HUDEP-2 (cell line): Measurements from ENCODE around the gene ZNF697.
A peak's percentile ranks its signal among the peaks of the same experiment; 100 is the strongest.
"Not testable (repeated sequence)": the region's sequence is repeated elsewhere in the genome, so short reads cannot be mapped to it uniquely, and the experiment has no call there.

Experiments
- DNase-seq, 76 experiments: peaks; one replicate each; lab custom pipeline; 2025; ENCODE audit not compliant: unreplicated experiment in 76 of 76; lab: John Stamatoyannopoulos, UW

The ZNF697 gene

DNA sequence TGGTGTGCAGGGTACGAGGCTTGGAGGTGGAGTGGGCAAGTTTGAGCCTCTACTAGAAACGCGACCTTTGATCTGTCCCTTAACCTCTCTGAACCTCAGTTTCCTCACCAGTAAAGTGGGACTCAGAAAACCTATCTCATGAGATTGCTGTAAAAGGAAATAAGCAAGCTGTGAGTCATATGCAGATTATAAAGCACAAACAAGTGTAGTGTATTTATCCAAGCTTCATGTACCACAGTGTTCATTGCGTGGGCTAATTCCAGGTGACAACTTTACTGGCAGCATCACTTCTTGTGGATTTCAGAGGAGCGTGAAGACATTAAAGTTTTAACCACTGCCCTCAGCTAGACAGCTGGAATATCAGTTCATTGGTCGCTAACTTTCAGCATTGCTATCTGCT lies 44.4 kb downstream of the ZNF697 start:
- no peak for DNase-seq

GRCh38 chr1:119603241-119603640 lies 44.8 kb downstream of the ZNF697 start:
- not testable (repeated sequence) for DNase-seq

DNA sequence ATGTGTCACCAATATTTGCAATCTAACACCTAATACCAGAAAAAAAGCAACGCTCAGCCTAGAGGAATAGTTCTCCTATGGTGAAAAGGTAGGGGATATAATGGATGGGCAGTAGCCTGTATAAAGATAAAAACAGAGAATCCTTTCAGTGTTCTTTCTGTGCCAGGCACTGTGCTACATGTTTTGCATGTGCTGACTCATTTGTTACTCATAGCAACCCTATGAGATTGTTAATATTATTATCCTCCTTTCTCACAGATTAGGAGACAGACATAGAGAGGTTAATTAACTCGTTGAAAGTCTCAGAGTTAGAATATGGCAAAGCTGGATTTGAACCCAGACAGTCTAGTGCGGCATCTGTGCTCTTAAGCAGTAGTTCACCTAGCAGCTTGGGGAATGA lies 45.3 kb downstream of the ZNF697 start:
- DNase-seq: not testable (repeated sequence)

GRCh38 chr1:119602169-119602568 lies 45.9 kb downstream of the ZNF697 start:
- no peak for DNase-seq

DNA sequence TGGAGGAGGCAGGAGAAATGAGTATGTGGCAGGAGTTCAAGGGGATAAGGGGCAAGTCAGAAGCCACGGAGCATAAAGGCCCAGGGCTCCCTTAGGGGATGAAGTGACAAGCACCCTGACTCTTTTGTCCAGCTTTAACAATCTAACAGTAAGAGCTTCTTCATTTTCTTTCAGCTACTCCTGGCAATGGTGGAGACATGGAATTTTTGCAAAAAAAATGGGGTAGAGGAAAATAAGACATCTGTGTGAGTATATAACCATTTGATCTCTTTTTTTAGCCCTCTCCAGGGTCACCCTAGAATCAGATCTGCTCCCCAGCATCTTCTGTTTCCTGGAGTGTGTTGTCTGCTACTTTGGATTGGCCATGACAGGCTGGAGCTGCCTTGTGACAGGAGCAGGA lies 47.1 kb downstream of the ZNF697 start:
- DNase-seq: no peak

- DNase-seq: no peak
These were observed 47.5 kb downstream of the ZNF697 start for GRCh38 chr1:119600561-119600960.

GRCh38 chr1:119595606-119596005 lies 52.5 kb downstream of the ZNF697 start:
- no peak for DNase-seq

- no peak for DNase-seq
These were observed 52.9 kb downstream of the ZNF697 start for GRCh38 chr1:119595168-119595567.

DNA sequence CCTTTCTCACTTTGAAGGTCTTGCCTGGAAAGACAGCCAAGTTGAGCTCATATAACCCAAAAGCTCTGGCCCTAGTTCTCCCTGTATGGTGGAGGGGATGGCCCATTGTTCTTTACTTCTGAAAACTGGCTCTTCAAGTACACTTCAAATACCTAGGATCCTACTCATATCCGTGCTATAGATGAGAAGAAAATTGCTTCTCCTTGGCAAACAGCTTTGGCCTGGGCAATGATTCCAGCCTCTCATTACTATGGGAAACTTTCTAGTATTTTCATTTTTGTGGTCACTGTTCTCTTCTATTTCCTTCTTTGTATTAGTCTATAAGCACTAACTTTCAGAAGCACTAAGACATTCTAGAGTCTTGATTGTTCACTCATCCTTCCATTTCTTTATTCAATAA lies 53.7 kb downstream of the ZNF697 start:
- DNase-seq: no peak

GRCh38 chr1:119593805-119594204 lies 54.3 kb downstream of the ZNF697 start:
- DNase-seq: no peak

GRCh38 chr1:119590393-119590792 lies 57.7 kb downstream of the ZNF697 start:
- no peak for DNase-seq

GRCh38 chr1:119588621-119589020 lies 59.4 kb downstream of the ZNF697 start:
- no peak for DNase-seq

- no peak for DNase-seq
These were observed 60.7 kb downstream of the ZNF697 start for GRCh38 chr1:119587341-119587740.

GRCh38 chr1:119585801-119586200 lies 62.3 kb downstream of the ZNF697 start:
- DNase-seq: not testable (repeated sequence)

GRCh38 chr1:119582801-119583200 lies 65.3 kb downstream of the ZNF697 start:
- peak in 37 of 76 experiments; percentile 0 to 48 (median 13) for DNase-seq

GRCh38 chr1:119581076-119581475 lies 67.0 kb downstream of the ZNF697 start:
- DNase-seq: not testable (repeated sequence)

DNA sequence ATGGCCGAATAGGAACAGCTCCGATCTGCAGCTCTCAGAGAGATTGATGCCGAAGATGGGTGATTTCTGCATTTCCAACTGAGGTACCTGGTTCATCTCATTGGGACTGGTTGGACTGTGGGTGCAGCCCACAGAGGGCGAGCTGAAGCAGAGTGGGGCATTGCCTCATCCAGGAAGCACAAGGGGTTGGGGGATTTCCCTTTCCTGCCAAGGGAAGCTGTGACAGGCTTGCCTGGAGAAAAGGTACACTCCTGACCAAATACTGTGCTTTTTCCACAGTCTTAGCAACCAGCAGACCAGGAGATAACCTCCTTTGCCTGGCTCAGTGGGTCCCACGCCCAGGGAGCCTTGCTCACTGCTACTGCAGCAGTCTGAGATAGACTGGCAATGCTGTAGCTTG lies 74.2 kb downstream of the ZNF697 start:
- DNase-seq: no peak

DNA sequence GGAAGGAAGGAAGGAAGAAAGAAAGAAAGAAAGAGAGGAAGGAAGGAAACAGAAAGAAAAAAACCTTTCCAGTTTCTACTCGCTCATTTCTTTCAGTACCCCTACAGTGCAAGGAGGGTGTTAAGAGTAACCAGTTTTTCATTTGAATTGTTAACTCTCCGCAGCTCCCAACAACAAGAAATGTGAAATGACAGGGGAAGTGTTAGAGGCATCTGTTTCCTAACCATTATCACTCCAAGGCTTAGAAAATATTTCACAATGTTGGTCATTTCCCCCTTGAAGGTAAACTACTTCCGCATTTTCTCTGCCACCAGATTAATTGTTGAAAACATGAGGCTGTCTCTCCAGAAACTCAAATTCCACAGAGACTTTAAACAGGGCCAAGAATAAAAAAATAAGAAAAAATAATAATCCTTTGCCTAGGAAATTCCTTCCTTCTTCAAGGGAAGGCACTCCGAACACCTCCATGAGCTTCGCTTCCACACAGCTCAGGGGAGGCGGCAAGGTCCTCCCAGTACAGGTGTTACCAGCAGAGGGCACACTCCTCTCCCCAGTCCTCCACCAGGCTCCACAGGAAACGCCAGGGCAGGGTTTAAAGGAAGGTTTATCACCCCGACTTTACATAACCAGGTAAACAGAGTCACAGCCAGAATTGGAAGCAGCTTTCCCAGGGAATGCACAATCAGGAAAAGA lies 78.0 kb downstream of the ZNF697 start:
- not testable (repeated sequence) for DNase-seq
